ENCODE data around the gene LRRK1. TPM values are rescaled to one million over a fixed set of nuclear protein-coding genes. Genes with fewer than 3 reads are reported as not detected.

LRRK1 gene
- total RNA-seq, 4 donors from 2014 or later: 2.6 to 36.6 (median 13.1) TPM

DNA sequence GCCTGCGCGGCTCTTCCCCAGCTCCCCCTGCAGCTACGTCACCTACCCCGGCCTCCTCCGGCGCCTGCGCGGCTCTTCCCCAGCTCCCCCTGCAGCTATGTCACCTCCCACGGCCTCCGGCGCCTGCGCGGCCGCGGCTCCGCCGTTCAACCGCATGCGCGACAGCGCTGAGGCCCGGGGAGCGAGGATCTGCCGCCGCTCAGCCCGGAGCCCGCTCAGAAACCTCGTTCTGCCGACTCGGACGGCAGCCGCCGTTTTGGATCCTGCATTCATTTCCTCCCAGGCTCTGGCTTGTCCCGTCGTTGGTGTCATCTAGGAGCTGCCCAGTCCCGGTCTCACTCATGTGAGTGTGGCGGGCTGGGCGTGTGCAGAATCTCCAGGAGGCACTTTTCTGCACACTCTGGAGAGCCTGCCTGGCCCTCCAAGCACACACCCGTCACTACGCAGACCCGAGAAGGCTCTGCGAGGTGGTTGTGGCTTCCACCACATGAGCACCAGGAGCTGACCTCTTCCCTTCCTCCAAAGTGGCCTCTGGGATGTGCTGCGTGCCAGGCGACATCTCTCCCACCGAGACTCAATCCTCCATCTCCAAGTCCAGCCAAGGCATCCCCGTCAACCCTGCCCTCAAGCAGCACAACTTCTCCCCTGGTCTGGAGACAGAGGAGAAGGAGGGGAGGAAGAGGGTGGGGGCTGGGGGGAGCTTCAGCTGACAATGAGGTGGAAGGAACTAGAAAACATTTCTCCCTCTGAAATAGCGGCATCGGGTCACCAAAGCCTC, 167.4 kb downstream of the LRRK1 start:
- no peak for DNase-seq
- H3K4me1 ChIP-seq: no peaks in the 10 kb centered on the region
- no peak overlapping the region for H3K27ac ChIP-seq
- intact Hi-C loops (cut with DNase I; ENCODE audit: low total_unique reads): loop anchor here (5.0 kb wide), 1 partner anchor 176 kb away; no protein-coding TSS in a partner anchor
- no peak for TF ChIP-seq CTCF (IDR thresholded peaks at IDR 0.05)
- H3K9me3 ChIP-seq: no peaks in the 10 kb centered on the region
- no peaks in the 10 kb centered on the region for H3K27me3 ChIP-seq
- H3K36me3 ChIP-seq: no peaks in the 10 kb centered on the region
- H3K4me3 ChIP-seq: no peak overlapping the region

DNA sequence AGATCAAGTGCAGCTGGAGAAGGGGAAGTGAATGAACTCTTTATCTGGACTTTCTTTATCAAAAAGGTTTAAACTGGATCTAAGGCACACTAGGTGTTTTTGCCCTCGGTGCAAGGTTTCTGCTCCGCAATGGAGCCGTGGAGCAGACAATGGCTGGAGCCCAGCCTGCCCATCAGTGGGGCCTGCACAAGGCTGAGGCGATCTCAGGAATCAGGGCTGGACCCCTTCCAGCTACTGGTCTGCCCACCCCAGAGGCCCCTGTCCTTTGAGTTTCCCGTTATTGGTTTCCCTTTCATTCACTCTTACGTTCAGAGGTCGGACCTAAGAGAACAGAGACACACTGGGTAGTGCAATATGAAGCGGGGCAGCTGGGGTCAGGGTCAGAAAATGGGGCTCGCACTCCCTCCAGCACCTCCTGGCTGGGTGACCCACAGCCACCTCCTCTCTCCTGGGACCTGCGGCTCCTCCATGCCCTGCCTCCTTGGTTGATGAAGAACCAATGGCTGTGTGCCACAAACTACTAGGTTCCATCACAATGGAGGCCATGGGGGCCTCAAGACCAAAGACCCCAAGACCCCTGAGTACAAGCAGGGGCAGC, 168.1 kb downstream of the LRRK1 start:
- Histone ChIP-seq H3K9me3 (no peaks in the 10 kb centered on the region), H3K27me3 (no peaks in the 10 kb centered on the region), H3K27ac (no peak overlapping the region), H3K4me1 (no peaks in the 10 kb centered on the region), H3K4me3 (no peak overlapping the region), H3K36me3 (no peaks in the 10 kb centered on the region)
- TF ChIP-seq POLR2A (IDR thresholded peaks at IDR 0.05): no peak
- no peak for TF ChIP-seq CTCF (IDR thresholded peaks at IDR 0.05)
- intact Hi-C loops (cut with DNase I; ENCODE audit: low total_unique reads): loop anchor here (5.0 kb wide), 1 partner anchor 175 kb away; no protein-coding TSS in a partner anchor
- DNase-seq: no peak

DNA sequence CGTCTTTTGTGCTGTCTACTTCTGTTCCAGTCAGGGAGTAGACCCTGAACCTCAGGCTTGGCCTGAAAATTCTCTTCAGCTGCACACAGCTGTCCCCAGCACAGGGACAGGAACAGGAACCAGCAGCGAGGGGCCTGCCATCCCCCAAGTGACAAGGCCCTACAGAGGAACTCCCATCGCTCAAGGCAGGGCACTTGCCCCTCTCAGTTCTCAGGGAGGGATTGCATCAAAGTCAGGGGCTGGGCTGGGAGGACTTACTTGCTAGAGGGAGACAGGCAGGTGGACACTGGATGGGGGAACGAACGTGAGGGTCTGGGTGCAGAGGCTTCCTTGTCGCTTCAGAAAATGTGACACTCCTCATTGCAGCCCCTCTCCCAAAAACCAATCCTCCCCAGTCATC, 169.1 kb downstream of the LRRK1 start:
- H3K27ac ChIP-seq: no peak overlapping the region
- H3K4me1 ChIP-seq: no peaks in the 10 kb centered on the region
- no peaks in the 10 kb centered on the region for H3K9me3 ChIP-seq
- H3K4me3 ChIP-seq: no peak overlapping the region
- no peaks in the 10 kb centered on the region for H3K36me3 ChIP-seq
- intact Hi-C loops (cut with DNase I; ENCODE audit: low total_unique reads): loop anchor here (5.0 kb wide), 1 partner anchor 174 kb away; no protein-coding TSS in a partner anchor
- TF ChIP-seq CTCF (IDR thresholded peaks at IDR 0.05) (no peak), POLR2A (IDR thresholded peaks at IDR 0.05) (no peak)
- no peak for DNase-seq
- no peaks in the 10 kb centered on the region for H3K27me3 ChIP-seq

GRCh38 chr15:101088788-101089578, 169.8 kb downstream of the LRRK1 start:
- Histone ChIP-seq H3K27me3 (no peaks in the 10 kb centered on the region), H3K9me3 (no peaks in the 10 kb centered on the region), H3K36me3 (no peaks in the 10 kb centered on the region), H3K27ac (peak overlapping the region; percentile 56 to 67), H3K4me1 (no peaks in the 10 kb centered on the region), H3K4me3 (peak overlapping the region in 1 of 2 donors; percentile 17)
- intact Hi-C loops (cut with DNase I; ENCODE audit: low total_unique reads): loop anchor here (5.0 kb wide), 1 partner anchor 173 kb away; no protein-coding TSS in a partner anchor
- peak; percentile 55 to 78 for DNase-seq
- TF ChIP-seq CTCF (IDR thresholded peaks at IDR 0.05) (peak; percentile 98 to 99 (median 98)), POLR2A (IDR thresholded peaks at IDR 0.05) (no peak)

Data from uterus (tissue), 4 donors.